Activated naive CD8-positive, alpha-beta T cell treated with anti-CD3 and anti-CD28 coated beads, Interleukin-2, amount 50 U/mL, for 24 hours (primary cell): ENCODE measurements around the gene DNASE1L2.

ENCODE experiments used
- ATAC-seq: fragments of 150-1000 bp; cut with Tn5 transposase; one replicate; pipeline ENCODE4 v1.10.0; 2021
- DNase-seq: peaks from one replicate; pipeline ENCODE4 v3.0.0; 2021
- H3K27ac Mint-ChIP-seq: one replicate; pipeline ENCODE4 v1.8.0; 2021; ENCODE audit warnings: mild to moderate bottlenecking, mixed read lengths
- H3K27me3 Mint-ChIP-seq: one replicate; pipeline ENCODE4 v1.8.0; 2021; ENCODE audit warnings: mixed read lengths
- H3K36me3 Mint-ChIP-seq: one replicate; pipeline ENCODE4 v1.8.0; 2021; ENCODE audit warnings: low read depth, mixed read lengths
- H3K4me1 Mint-ChIP-seq: one replicate; pipeline ENCODE4 v1.8.0; 2021; ENCODE audit warnings: mixed read lengths
- H3K4me3 Mint-ChIP-seq: one replicate; pipeline ENCODE4 v1.8.0; 2021; ENCODE audit warnings: mild to moderate bottlenecking, moderate library complexity, mixed read lengths
- H3K9me3 Mint-ChIP-seq: one replicate; pipeline ENCODE4 v1.8.0; 2021; ENCODE audit warnings: mixed read lengths

The DNASE1L2 gene

DNA sequence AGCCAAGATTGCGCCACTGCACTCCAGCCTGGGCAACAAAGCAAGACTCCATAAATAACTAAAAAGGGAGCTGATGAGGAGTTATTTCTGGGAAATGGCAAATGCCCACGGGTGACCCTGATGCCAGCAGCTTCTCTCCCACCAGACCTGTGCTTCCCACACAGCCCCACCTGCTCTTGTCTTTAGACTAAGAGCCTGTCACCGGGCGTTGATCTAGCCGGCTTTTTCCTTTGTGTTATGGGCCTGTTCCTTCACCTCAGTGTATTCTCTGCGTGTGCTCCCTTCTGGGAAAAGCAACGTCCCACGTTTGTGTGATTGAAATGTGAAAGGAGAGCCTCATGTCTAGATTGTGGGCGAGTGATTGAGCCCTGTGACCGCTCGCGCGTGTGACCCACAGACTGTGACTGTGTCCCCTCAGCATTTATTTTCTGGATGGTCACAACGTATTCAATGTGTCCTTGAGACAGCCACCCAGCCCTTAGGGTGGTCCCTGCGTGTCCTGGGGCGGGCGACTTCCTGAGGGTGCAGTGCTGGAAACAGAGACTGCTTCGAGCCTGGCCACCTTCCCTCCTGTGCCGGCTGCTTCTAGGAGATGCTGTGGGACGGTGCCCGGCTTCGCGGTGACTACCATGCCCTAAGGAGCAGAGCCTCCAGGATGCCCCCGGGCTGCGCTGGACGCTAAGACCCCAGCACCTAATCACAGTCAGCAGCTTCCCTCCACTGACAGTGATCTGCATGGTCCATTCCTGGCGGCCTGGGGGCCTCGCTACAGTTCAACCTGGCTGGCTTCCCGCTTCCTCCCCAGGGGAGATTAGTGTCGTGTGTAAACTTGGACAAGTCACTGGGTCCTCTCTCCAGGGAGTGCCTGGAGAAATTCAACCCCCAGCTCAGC, 39.5 kb downstream of the DNASE1L2 start:
- H3K27me3 Mint-ChIP-seq: no peaks in the 10 kb centered on the region
- no peak overlapping the region for H3K4me3 Mint-ChIP-seq
- H3K27ac Mint-ChIP-seq: no peak overlapping the region
- H3K9me3 Mint-ChIP-seq: no peaks in the 10 kb centered on the region
- no peak for DNase-seq
- H3K4me1 Mint-ChIP-seq: no peaks in the 10 kb centered on the region
- ATAC-seq: no peak
- no peaks in the 10 kb centered on the region for H3K36me3 Mint-ChIP-seq

DNA sequence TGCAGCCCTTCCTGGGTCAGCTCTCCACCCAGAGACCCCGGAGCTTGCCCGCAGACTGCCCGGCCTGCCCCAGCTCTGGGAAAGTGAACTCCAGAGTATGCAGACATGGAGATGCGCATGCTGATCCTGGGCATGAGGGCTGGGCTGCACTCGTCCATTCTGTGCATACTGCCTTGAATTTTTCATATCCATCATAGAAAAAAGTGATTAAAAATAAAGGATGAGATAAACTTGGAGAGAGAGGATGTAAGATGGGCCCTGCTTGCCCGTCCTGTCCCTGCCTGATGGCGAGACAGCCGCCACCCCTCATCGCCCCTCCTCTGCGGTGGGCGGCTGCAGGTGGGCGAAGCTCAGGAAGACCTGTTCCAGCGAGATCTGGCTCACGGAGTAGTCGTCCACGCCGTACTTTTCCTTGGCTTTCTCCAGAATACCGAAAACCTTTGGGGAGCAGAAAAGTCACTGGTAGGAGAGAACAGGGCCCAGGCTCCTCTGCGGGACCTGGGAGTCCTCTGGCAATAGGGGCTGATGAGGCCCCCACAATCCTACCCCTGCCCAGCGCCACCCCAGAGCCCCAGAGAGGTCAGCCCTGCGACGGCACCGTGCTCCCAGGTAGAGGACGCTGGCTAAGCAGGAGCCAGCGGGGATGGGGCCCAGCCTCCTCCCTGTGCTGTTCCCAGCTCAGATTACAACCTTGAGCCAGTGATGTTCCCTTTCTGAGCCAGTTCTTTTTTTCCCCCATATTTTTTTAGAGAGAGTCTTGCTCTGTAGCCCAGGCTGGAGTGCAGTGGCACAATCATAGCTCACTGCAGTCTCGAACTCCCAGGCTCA, 40.3 kb downstream of the DNASE1L2 start:
- Mint-ChIP-seq H3K36me3 (no peaks in the 10 kb centered on the region), H3K4me3 (no peak overlapping the region), H3K4me1 (no peaks in the 10 kb centered on the region), H3K27me3 (no peaks in the 10 kb centered on the region), H3K27ac (no peak overlapping the region), H3K9me3 (no peaks in the 10 kb centered on the region)
- DNase-seq: no peak
- no peak for ATAC-seq

DNA sequence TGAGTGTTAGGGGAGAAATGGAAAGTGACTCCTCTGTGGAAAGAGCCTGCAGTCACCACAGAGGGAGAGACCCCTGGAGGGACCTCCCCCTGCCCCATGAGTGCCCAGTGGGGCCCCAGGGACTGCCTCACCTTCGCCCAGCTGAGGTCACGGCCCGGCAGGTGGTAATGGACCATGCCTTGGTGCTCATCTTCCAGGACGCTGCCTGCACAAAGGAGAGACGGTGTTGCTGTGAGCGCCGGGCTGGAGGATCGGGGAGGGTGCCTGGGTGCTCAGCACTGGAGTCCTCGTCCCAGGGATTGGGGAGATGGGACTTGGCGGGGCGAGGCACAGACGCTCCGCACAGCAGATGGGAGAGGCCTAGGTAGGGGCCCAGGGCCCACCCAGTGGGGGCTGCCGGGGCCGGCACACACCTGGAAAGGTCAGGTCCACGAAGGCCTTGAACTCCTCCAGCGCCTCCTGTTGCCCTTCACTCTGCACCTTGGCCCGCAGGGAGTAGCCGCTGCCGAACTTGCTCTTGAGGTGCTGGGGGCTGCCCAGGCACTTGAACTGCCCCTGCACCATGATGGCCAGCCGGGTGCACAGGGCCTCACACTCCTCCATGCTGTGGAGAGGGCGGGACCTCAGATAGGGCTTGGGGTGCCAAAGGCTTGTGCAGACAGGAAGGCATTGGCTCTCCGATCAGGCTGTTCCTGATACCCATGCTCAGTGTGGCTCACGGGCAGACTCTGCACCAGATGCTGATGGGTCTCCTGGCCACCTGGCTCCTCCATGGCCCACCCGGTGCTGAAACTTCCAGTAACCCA, 41.4 kb downstream of the DNASE1L2 start:
- ATAC-seq (no peak), DNase-seq (no peak)
- Mint-ChIP-seq H3K27ac (no peak overlapping the region), H3K27me3 (no peaks in the 10 kb centered on the region), H3K4me1 (no peaks in the 10 kb centered on the region), H3K36me3 (no peaks in the 10 kb centered on the region), H3K4me3 (no peak overlapping the region), H3K9me3 (no peaks in the 10 kb centered on the region)

DNA sequence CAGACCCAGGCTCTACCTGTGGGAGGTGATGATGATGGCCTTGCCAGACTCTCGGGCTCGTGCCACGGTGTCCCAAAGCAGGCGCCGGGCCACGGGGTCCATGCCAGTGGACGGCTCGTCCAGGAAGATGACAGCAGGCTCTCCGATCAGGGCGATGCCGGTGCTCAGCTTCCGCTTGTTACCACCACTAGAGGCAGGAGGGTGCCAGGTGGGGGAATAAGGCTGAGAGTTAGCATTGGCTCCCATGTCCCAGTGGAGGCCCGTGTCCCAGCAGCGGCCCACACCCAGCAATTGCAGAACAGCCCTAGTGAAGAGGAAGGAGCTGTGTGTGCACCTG, 42.0 kb downstream of the DNASE1L2 start:
- ATAC-seq (no peak), DNase-seq (no peak)
- H3K4me1 Mint-ChIP-seq: no peaks in the 10 kb centered on the region
- no peaks in the 10 kb centered on the region for H3K27me3 Mint-ChIP-seq
- no peaks in the 10 kb centered on the region for H3K36me3 Mint-ChIP-seq
- H3K4me3 Mint-ChIP-seq: no peak overlapping the region
- H3K27ac Mint-ChIP-seq: no peak overlapping the region
- no peaks in the 10 kb centered on the region for H3K9me3 Mint-ChIP-seq

DNA sequence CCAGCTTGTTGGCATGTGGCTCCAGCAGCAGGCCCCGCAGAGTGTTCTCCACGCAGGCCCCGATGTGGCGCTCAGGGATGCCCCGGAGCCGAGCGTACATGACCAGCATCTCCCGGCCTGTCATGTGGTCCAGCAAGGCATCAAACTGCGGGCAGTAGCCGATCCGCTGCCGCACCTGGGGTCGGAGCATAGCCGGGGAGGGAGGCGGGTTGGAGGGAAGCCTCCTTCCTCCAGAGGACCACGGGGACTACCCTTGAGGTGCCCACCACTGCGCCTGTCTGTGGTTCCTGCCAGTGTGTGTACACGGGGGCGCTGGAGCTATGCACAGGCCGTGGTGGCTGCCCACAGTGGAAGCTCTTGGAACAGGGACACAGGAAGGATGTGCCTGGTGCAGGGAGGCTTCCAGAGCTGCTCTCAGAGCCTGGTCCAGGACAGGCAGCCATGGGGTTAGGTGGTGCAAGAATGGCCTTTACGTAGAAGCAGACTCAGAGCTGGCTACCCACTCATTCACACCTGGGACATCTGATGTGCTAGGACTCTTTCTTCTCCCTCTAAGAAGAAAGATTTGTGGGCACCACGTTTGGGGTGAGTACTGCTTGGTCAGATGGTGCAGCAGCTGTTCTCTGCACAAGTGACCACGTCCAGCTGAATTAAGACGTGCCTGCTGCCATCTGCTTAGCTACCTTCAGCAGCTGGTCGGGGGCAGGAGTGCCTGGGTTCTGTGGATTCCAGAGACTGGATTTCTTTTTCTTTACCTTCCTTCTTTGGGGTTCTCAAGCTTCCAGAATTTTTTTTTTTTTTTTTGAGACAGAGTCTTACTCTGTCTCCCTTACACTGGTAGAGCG, 42.9 kb downstream of the DNASE1L2 start:
- Mint-ChIP-seq H3K27me3 (no peaks in the 10 kb centered on the region), H3K36me3 (no peaks in the 10 kb centered on the region), H3K4me1 (no peaks in the 10 kb centered on the region), H3K4me3 (no peak overlapping the region), H3K9me3 (no peaks in the 10 kb centered on the region), H3K27ac (no peak overlapping the region)
- ATAC-seq (no peak), DNase-seq (no peak)

DNA sequence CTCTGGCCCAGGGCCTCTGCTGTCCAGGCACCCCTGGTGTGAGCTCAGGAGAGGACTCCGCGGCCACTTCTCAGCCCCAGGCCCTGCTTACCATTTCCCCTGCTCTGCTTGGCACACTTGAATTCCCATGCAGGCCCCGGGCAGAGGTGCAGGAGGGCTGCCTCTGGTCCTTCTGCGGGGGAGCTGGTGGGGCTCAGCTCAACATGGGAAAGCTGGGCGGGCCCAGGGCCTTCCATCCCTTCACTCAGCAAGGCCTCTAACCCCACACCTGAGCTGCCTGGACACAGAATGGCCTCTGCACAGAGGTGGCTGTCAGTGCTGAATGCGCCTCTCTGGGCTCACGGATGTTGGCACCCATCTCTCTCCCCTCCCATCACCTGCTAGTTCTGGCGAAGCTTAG, 44.2 kb downstream of the DNASE1L2 start:
- Mint-ChIP-seq H3K9me3 (no peaks in the 10 kb centered on the region), H3K4me3 (no peak overlapping the region), H3K27ac (no peak overlapping the region), H3K36me3 (no peaks in the 10 kb centered on the region), H3K27me3 (no peaks in the 10 kb centered on the region), H3K4me1 (no peaks in the 10 kb centered on the region)
- DNase-seq (no peak), ATAC-seq (no peak)

DNA sequence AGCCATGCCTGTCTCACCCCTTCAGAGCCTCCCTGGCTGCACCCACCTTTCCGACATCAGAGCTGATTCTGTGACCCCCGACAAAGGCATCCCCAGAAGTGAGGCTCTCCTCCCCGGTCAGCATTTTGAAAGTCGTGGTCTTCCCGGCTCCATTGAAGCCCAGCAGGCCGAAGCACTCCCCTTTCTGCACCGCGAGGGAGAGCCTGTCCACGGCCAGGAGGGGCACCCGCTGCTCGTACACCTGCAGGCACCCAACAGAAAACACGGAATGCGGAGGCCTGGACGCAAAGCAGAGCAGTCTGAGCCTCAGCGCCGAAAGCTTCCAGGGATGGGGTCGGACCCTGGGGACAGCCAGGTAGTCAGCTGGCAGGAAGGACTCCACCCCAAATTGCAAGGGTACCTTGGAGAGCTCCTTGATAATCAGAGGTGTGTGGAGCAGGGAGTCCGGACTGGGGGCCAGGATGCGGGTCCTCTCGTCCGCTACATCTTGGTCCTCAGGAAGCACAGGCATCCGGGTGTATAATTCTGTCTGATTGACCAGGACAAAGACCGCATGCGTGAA, 44.8 kb downstream of the DNASE1L2 start:
- no peak for ATAC-seq
- H3K9me3 Mint-ChIP-seq: no peaks in the 10 kb centered on the region
- H3K4me1 Mint-ChIP-seq: no peaks in the 10 kb centered on the region
- no peaks in the 10 kb centered on the region for H3K36me3 Mint-ChIP-seq
- H3K4me3 Mint-ChIP-seq: no peak overlapping the region
- no peaks in the 10 kb centered on the region for H3K27me3 Mint-ChIP-seq
- no peak overlapping the region for H3K27ac Mint-ChIP-seq
- DNase-seq: no peak

DNA sequence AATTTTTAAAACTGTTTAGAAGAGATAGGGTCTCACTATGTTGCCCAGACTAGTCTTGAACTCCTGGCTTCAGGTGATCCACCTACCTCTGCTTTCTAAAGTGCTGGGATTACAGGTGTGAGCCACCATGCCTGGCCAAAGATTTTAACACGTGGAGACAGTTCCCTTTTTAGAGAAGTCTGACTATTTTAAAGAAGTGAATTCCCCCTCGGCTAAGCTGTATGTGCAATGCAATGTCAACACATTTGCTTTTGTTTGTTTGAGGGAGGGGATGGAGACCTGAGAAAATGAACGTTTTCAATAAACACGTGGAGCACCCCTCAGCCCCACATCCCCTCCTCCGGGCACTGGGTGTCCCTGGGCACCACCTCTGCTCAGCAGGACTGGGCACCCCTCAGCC, 46.0 kb downstream of the DNASE1L2 start:
- Mint-ChIP-seq H3K27me3 (no peaks in the 10 kb centered on the region), H3K27ac (no peak overlapping the region), H3K9me3 (no peaks in the 10 kb centered on the region), H3K4me3 (no peak overlapping the region), H3K36me3 (no peaks in the 10 kb centered on the region), H3K4me1 (no peaks in the 10 kb centered on the region)
- DNase-seq: no peak
- no peak for ATAC-seq

DNA sequence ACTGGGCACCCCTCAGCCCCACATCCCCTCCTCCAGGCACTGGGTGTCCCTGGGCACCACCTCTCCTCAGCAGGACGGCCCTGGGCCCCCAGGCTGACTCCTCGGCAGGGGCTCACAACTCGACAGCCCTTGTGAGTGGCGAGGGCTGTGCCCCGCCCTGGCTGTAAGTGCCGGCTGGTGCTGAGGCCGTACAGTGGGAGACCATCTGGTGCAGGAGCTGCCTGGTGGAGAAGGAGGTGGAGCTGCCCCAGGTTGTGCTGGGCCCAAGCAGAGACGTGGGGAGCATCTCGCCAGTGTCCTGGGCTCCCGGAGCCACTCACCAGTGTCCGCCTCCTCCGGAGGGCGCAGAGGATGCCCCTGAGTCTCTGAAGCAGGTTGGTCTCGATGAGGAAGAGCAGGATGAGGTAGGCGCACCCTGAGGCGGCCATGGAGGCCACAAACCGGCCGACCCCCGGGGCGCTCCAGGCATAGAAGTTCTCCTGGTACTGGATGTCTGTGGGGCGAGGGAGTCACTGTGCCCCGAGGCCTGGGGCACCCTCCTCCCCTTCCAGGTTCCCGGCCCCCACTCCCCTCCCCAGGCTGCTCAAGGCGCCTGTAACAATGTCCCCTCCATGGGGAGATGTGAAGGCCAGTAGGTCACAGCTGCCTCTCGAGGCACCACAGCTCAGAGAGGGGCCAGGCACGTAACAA, 46.8 kb downstream of the DNASE1L2 start:
- H3K9me3 Mint-ChIP-seq: no peaks in the 10 kb centered on the region
- no peak for ATAC-seq
- H3K4me1 Mint-ChIP-seq: no peaks in the 10 kb centered on the region
- no peaks in the 10 kb centered on the region for H3K36me3 Mint-ChIP-seq
- no peak overlapping the region for H3K27ac Mint-ChIP-seq
- no peaks in the 10 kb centered on the region for H3K27me3 Mint-ChIP-seq
- H3K4me3 Mint-ChIP-seq: no peak overlapping the region
- DNase-seq: no peak

DNA sequence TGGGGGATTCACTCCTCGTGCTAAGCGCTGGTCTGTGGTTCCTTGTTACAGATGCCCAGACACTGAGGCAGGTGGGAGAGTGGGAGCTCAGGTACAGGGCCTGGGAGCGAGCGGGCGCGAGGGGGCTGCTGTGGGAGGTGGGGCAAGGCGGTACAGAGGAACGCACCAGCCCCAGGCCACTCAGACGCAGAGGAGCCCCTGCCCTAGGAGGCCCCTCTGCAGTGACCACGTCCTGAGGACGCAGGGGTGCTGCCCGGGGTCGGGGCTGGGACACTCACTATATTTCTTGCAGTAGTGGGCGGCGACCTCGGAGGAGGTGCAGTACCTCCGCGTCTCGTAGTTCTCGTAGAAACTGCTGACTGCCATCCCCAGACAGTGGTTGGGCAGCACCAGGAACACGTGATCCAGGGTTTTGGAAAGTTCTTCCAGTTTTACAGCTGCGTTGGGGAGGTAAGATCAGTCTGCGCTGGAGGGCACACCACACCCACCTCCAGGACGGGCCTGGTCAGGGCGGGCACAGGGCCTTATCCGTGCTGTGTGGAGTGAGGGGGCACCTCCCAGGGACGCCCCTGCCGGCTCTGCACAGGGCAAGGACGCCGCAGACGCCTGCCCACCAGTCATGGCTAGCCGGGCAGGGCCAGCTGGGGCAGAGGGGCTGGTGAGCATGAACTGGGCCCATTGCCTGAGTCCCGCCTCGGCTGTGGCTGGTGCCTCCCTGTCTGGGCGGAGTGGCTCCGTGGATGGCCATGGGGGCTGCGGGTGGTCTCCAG, 47.9 kb downstream of the DNASE1L2 start:
- DNase-seq (no peak), ATAC-seq (no peak)
- no peaks in the 10 kb centered on the region for H3K4me1 Mint-ChIP-seq
- no peaks in the 10 kb centered on the region for H3K27me3 Mint-ChIP-seq
- H3K36me3 Mint-ChIP-seq: no peaks in the 10 kb centered on the region
- H3K9me3 Mint-ChIP-seq: no peaks in the 10 kb centered on the region
- no peak overlapping the region for H3K4me3 Mint-ChIP-seq
- no peak overlapping the region for H3K27ac Mint-ChIP-seq

DNA sequence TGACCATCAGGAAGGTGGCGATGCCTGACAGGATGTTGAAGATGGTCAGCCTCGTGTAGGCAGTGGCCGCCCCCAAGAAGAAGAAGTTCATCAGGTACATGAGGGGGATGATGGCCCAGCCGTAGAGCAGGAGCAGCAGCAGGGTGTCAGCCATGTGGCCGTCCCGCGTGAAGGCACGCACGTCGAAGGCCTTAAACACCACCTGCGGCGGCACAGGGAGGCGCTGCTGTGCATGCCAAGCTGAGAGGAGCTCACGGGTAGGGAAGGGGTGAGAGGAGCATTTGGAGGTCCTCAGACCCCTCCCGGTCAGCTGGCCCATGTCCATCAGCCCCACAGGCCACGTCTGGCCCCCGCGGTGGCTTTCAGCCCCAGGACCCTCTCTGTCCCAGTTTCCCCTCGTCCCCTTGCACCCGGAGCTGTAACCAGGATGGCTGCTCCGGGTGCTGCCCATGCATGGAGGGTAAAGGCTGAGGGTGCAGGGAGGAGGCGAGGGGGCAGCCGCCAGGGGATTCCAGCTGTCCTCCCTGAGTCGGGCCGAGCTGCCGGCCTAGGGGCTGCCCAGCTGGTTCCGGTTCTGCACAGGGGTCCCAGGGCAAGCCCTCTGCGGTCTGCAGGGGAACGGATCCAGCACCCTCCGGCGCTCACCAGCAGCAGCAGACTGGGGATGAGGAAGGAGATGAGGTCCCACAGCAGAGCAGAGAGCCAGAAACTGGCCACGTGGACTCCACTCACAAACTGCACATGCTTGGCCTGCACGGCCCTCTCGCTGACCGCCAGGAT, 48.7 kb downstream of the DNASE1L2 start:
- H3K27me3 Mint-ChIP-seq: no peaks in the 10 kb centered on the region
- H3K9me3 Mint-ChIP-seq: no peaks in the 10 kb centered on the region
- H3K36me3 Mint-ChIP-seq: no peaks in the 10 kb centered on the region
- H3K4me3 Mint-ChIP-seq: no peak overlapping the region
- no peaks in the 10 kb centered on the region for H3K4me1 Mint-ChIP-seq
- no peak for ATAC-seq
- no peak overlapping the region for H3K27ac Mint-ChIP-seq
- DNase-seq: no peak

DNA sequence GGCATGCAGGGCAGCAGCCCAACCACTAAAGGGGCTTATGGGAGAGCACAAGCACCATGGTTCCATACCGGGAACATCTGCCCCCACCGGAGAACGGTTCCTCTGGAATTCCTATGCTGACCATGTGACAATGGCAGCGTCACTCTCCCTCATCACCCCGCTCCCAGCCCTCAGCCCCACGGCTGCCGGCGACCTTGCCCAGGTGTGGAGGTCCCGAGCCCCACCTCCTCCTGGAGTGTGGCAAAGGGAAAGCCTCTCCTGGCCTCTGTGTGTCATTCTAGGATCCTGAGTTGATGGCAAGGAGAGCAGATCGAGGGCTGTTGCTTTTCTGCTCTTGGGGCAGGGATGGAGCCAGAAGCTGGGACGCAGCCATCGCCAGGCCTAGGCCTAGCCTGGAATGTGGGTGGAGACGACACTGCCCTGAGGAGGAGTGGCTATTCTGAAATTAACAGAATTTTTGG, 49.5 kb downstream of the DNASE1L2 start:
- DNase-seq: no peak
- H3K36me3 Mint-ChIP-seq: no peaks in the 10 kb centered on the region
- no peaks in the 10 kb centered on the region for H3K4me1 Mint-ChIP-seq
- no peak for ATAC-seq
- no peak overlapping the region for H3K27ac Mint-ChIP-seq
- H3K9me3 Mint-ChIP-seq: no peaks in the 10 kb centered on the region
- no peak overlapping the region for H3K4me3 Mint-ChIP-seq
- H3K27me3 Mint-ChIP-seq: no peaks in the 10 kb centered on the region
